Stomach (tissue), 9 donors: ENCODE data around the gene FGFBP1. TPM values are rescaled to one million over a fixed set of nuclear protein-coding genes. Genes with fewer than 3 reads are reported as not detected.

Experiments used
- DNase-seq, 2 donors: peaks; one replicate each; pipeline versions ENCODE4 v3.0.0 to v3.0.0-alpha.2; 2013 to 2019
- H3K27ac ChIP-seq, 5 donors: fragments of 200-600 bp in 4 of 5; sonication (generic) in 4 of 5; one replicate each; pipeline ENCODE4 v1.5.1; 2013 to 2019; ENCODE audit warnings: mild to moderate bottlenecking in 1 of 5, moderate library complexity in 1 of 5
- H3K27me3 ChIP-seq, 3 donors: fragments of 200-600 bp; sonication (generic); one replicate each; pipeline ENCODE4 v1.5.1; 2017 to 2019; ENCODE audit warnings: mixed run types in 1 of 3
- H3K36me3 ChIP-seq, 4 donors: fragments of 200-600 bp; sonication (generic); 1 replicate in 3 of 4; 2 replicates in 1 of 4; pipeline ENCODE4 v1.5.1; 2016 to 2019
- H3K4me1 ChIP-seq, 4 donors: fragments of 200-600 bp; sonication (generic); one replicate each; pipeline ENCODE4 v1.5.1; 2016 to 2019
- H3K4me3 ChIP-seq, 4 donors: fragments of 200-600 bp; sonication (generic) in 3 of 4; one replicate each; pipeline ENCODE4 v1.5.1; 2016 to 2019; ENCODE audit warnings: mild to moderate bottlenecking in 1 of 4
- H3K9me3 ChIP-seq, 4 donors: fragments of 200-600 bp; sonication (generic); one replicate each; pipeline ENCODE4 v1.5.1; 2016 to 2019
- CTCF ChIP-seq, 7 experiments: fragments of 450-650 bp in 4 of 7; fragments of 200-600 bp in 3 of 7; sonication (generic) in 3 of 7; IDR thresholded peaks; one replicate each; pipeline ENCODE4 v1.5.1; 2016 to 2019; ENCODE audit warnings: antibody characterized with exemption in 7 of 7, control low read depth in 2 of 7, mild to moderate bottlenecking in 1 of 7
- EP300 ChIP-seq: sonication (generic); formaldehyde crosslinking; IDR thresholded peaks from one replicate; pipeline ENCODE4 v1.6.1; 2017; ENCODE audit warnings: antibody characterized with exemption
- POLR2A ChIP-seq, 4 donors: fragments of 450-650 bp; IDR thresholded peaks; one replicate each; pipeline ENCODE4 v1.6.1; 2016; ENCODE audit warnings: antibody characterized with exemption in 4 of 4, control low read depth in 2 of 4, mild to moderate bottlenecking in 1 of 4, moderate library complexity in 1 of 4
- POLR2AphosphoS5 ChIP-seq, 3 donors: sonication (generic); formaldehyde crosslinking; IDR thresholded peaks; one replicate each; pipeline ENCODE4 v1.6.1; 2016; ENCODE audit warnings: antibody characterized with exemption in 3 of 3
- WGBS, 5 donors: extraction: QIAGEN DNeasy Blood & Tissue Kit in 3 of 5; methylation state at CpG; one replicate each; pipeline versions ENCODE4 v1.1.5 to v1.1.7; 2013 to 2018; 5-methylcytosine and 5-hydroxymethylcytosine counted together
- intact Hi-C: fragments of 100-400 bp; cut with DNase I; formaldehyde crosslinking; loops from one replicate; pipeline ENCODE4 v1.15.1; 2023; ENCODE audit warnings: low total_unique reads
- polyA plus RNA-seq, 3 donors: library from polyadenylated mRNA; stranded (reverse); fragments of 200-250 nt; gene quantifications; one replicate each; pipeline ENCODE4 v1.2.3, GENCODE V29; 2013
- total RNA-seq, 5 donors: library from RNA; depleted of rRNA; stranded (reverse); fragments of >200 nt; gene quantifications; one replicate each; pipeline versions ENCODE4 v1.1.0 to v1.2.3, GENCODE V29; 2014 to 2016
- donor health status: healthy with polysubstance abuse.
- donor health status: Bipolar disorder and iron deficiency.
- donor health status: healthy.

Gene FGFBP1
- total and polyA plus RNA-seq, 8 donors: 0.61 to 105 (median 0.71) TPM; not detected in 4

GRCh38 chr4:15982842-15983524 is 44.4 kb upstream of the FGFBP1 start:
- Histone ChIP-seq H3K27ac (no peak overlapping the region), H3K9me3 (no peaks in the 10 kb centered on the region), H3K4me3 (no peak overlapping the region), H3K36me3 (peaks cover 0 to 39% (median 10%) of the 10 kb centered on the region in 4 donors), H3K4me1 (peaks cover 0 to under 1% (median 0%) of the 10 kb centered on the region in 4 donors), H3K27me3 (peaks cover 0 to 8% (median 0%) of the 10 kb centered on the region in 3 donors)
- WGBS, 5 donors: 91 to 94% (median 92%) methylated on average over 8 of the region's 8 CpGs
- intact Hi-C loops: no loop called here
- DNase-seq: no peak
- TF ChIP-seq POLR2A (IDR thresholded peaks at IDR 0.05) (no peak), EP300 (no peak), CTCF (IDR thresholded peaks at IDR 0.05) (no peak), POLR2AphosphoS5 (IDR thresholded peaks at IDR 0.05) (no peak)

- Histone ChIP-seq H3K9me3 (no peaks in the 10 kb centered on the region), H3K27me3 (peaks cover 0 to 8% (median 0%) of the 10 kb centered on the region in 3 donors), H3K27ac (no peak overlapping the region), H3K36me3 (peaks cover 0 to 7% (median 2%) of the 10 kb centered on the region in 4 donors), H3K4me3 (no peak overlapping the region), H3K4me1 (no peaks in the 10 kb centered on the region)
- no peak for TF ChIP-seq POLR2A (IDR thresholded peaks at IDR 0.05)
- no peak for TF ChIP-seq EP300
- no peak for TF ChIP-seq CTCF (IDR thresholded peaks at IDR 0.05)
- no peak for TF ChIP-seq POLR2AphosphoS5 (IDR thresholded peaks at IDR 0.05)
- 70 to 81% (median 78%) methylated on average over 7 of the region's 7 CpGs for WGBS, 5 donors
- DNase-seq: no peak
- intact Hi-C loops: no loop called here
Measured at GRCh38 chr4:15976456-15977447, 38.2 kb upstream of the FGFBP1 start.

- Histone ChIP-seq H3K36me3 (no peaks in the 10 kb centered on the region), H3K4me3 (no peak overlapping the region), H3K27ac (no peak overlapping the region), H3K9me3 (peaks cover 0 to 4% (median 2%) of the 10 kb centered on the region in 4 donors), H3K27me3 (no peaks in the 10 kb centered on the region), H3K4me1 (no peaks in the 10 kb centered on the region)
- WGBS, 5 donors: 58 to 73% (median 67%) methylated on average over 9 of the region's 9 CpGs
- intact Hi-C loops: no loop called here
- DNase-seq: peak in 1 of 2 donors; percentile 11
- TF ChIP-seq EP300: no peak
- TF ChIP-seq CTCF (IDR thresholded peaks at IDR 0.05): no peak
Measured at GRCh38 chr4:15971068-15971801, 32.7 kb upstream of the FGFBP1 start.
